ENCODE data around the gene CTU2. TPM values are rescaled to one million over a fixed set of nuclear protein-coding genes. Genes with fewer than 3 reads are reported as not detected.

CTU2 gene
- total and polyA plus RNA-seq, 2 of the 8 experiments (the other 6 are each of a cell fraction or from before 2014, with no cell fraction given), result 32.7 to 42.9 TPM

DNA sequence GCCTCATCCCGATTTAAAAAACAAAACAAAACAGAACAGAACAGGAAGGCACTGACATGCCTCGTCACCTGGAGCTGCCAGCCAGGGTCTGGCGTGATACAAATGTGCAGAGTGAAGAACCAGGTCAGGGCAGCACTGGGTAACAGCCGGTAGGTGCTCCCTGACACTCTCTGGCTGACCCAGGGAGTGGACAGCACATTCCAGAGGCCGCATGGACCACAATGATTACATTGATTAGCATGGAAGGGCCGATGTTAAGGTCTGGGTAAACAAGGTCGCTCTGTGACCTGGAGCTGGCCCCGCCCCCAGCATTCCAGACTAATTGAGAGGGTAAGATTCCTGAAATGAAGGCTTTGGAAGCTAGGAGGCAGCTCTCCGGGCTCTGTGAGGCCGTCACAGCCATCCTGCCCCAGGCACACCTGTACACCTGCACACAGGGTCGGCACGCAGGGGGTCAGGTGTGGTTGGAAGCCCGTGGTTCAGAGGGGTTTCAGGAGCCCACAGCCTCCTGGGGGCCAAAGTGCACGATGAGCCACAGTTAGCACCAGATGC is 57.3 kb downstream of the CTU2 start (continued):
- TF ChIP-seq ASH2L (IDR thresholded peaks at IDR 0.05; ENCODE audit: low read length), result peak; percentile 52
- peak; percentile 35 to 82; a peak in 2 of 4 replicates for TF ChIP-seq SIN3A (conservative IDR thresholded peaks at IDR 0.05 in 1 of 2, IDR thresholded peaks at IDR 0.05 in 1 of 2; ENCODE audit: low read depth in 1 of 2, low read length in 2 of 2)
- TF ChIP-seq CREB1 (IDR thresholded peaks at IDR 0.05), result no peak
- no peak for TF ChIP-seq RBBP5 (IDR thresholded peaks at IDR 0.05; ENCODE audit: borderline replicate concordance, low read depth, low read length)
- TF ChIP-seq NANOG (IDR thresholded peaks at IDR 0.05; ENCODE audit: insufficient read depth, low read depth, low read length, poor library complexity, severe bottlenecking), result peak; percentile 42
- TF ChIP-seq CTBP2 (IDR thresholded peaks at IDR 0.05; ENCODE audit: borderline replicate concordance, insufficient read depth, insufficient read length, low read length), result no peak
- TF ChIP-seq USF2 (IDR thresholded peaks at IDR 0.05; ENCODE audit: low read length), result no peak
- no peak for TF ChIP-seq KDM4A (IDR thresholded peaks at IDR 0.05; ENCODE audit: low read depth, low read length, severe bottlenecking)
- peak; percentile 63; the same call in 1 of the 2 replicates for TF ChIP-seq GABPA (IDR thresholded peaks at IDR 0.05; ENCODE audit: borderline replicate concordance, insufficient read depth, low read length)
- TF ChIP-seq KDM1A (IDR thresholded peaks at IDR 0.05; ENCODE audit: borderline replicate concordance, low read length), result no peak
- no peak for TF ChIP-seq ATF3 (IDR thresholded peaks at IDR 0.05; ENCODE audit: insufficient read depth, low read depth, low read length)
- TF ChIP-seq MAFK (IDR thresholded peaks at IDR 0.05; ENCODE audit: low read depth, low read length), result no peak
- TF ChIP-seq CBX8 (IDR thresholded peaks at IDR 0.05; ENCODE audit: borderline replicate concordance, low read depth, low read length), result no peak
- 0 out of 2 replicates have a peak, but pooled peaks have one; percentile 41 for TF ChIP-seq RXRA (IDR thresholded peaks at IDR 0.05; ENCODE audit: insufficient read depth, low read depth, low read length)
- TF ChIP-seq EGR1 (IDR thresholded peaks at IDR 0.05; ENCODE audit: borderline replicate concordance, low read depth, low read length), result 0 out of 2 replicates have a peak, but pooled peaks have one; percentile 6
- TF ChIP-seq, protein P1, sequence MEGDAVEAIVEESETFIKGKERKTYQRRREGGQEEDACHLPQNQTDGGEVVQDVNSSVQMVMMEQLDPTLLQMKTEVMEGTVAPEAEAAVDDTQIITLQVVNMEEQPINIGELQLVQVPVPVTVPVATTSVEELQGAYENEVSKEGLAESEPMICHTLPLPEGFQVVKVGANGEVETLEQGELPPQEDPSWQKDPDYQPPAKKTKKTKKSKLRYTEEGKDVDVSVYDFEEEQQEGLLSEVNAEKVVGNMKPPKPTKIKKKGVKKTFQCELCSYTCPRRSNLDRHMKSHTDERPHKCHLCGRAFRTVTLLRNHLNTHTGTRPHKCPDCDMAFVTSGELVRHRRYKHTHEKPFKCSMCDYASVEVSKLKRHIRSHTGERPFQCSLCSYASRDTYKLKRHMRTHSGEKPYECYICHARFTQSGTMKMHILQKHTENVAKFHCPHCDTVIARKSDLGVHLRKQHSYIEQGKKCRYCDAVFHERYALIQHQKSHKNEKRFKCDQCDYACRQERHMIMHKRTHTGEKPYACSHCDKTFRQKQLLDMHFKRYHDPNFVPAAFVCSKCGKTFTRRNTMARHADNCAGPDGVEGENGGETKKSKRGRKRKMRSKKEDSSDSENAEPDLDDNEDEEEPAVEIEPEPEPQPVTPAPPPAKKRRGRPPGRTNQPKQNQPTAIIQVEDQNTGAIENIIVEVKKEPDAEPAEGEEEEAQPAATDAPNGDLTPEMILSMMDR (IDR thresholded peaks at IDR 0.05; ENCODE audit: control extremely low read depth in 1 of 3, insufficient read depth in 1 of 3, low read depth in 1 of 3, low read length in 3 of 3), result peak in 1 of 3 experiments; percentile 40; a peak in 1 of 4 replicates
- TF ChIP-seq SP1 (IDR thresholded peaks at IDR 0.05; ENCODE audit: low read depth, low read length), result peak; percentile 68
- 0 out of 2 replicates have a peak, but pooled peaks have one; percentile 70 for TF ChIP-seq MAX (IDR thresholded peaks at IDR 0.05)

Measured in H1 (cell line).